HEK293 (cell line): Measurements from ENCODE around the gene AGPAT4.

Source experiments
- CTCF ChIA-PET: fragments of 350-600 bp; formaldehyde crosslinking; extraction: SDS; loops from one replicate; lab custom pipeline; 2021; ENCODE audit warnings: antibody characterized with exemption; lab: Yijun Ruan, JAX
- POLR2A ChIA-PET: fragments of 300-600 bp; formaldehyde crosslinking; extraction: SDS; loops from one replicate; lab custom pipeline; 2020; ENCODE audit warnings: antibody characterized with exemption, inconsistent platforms; lab: Yijun Ruan, JAX
- H3K27ac ChIP-seq: fragments of 200-500 bp; sonication (Bioruptor generic); 2 replicates; pipeline ENCODE4 v1.5.1; 2014; ENCODE audit warnings: low read depth, low read length, control low read depth, inconsistent platforms; ENCODE audit errors: extremely low read depth
- H3K36me3 ChIP-seq, 2 experiments: fragments of 200-500 bp in 1 of 2; sonication (Bioruptor generic) in 1 of 2; 1 replicate in 1 of 2; 2 replicates in 1 of 2; pipeline ENCODE4 v1.5.1; 2014 to 2017; ENCODE audit warnings: inconsistent platforms in 2 of 2, low read length in 2 of 2; ENCODE audit not compliant: control insufficient read depth in 2 of 2, insufficient read depth in 1 of 2
- H3K4me1 ChIP-seq: fragments of 200-500 bp; sonication (Bioruptor generic); 2 replicates; pipeline ENCODE4 v1.5.1; 2014; ENCODE audit warnings: mild to moderate bottlenecking, low read length, inconsistent platforms; ENCODE audit not compliant: control insufficient read depth, insufficient read depth
- H3K4me3 ChIP-seq: 2 replicates; pipeline ENCODE4 v1.5.1; 2011; ENCODE audit warnings: low read depth, mild to moderate bottlenecking, control low read depth, low read length, moderate library complexity
- H3K9me3 ChIP-seq: fragments of 200-500 bp; sonication (Bioruptor generic); 2 replicates; pipeline ENCODE4 v1.5.1; 2014; ENCODE audit warnings: low read depth, low read length, inconsistent platforms; ENCODE audit not compliant: control insufficient read depth, insufficient read depth
- AEBP2 ChIP-seq: fragments of 450-650 bp; formaldehyde crosslinking; IDR thresholded peaks from 2 replicates; pipeline ENCODE4 v1.5.1; 2016; ENCODE audit warnings: missing biosample characterization, missing genetic modification characterization, borderline replicate concordance
- ATF2 ChIP-seq: fragments of 450-650 bp; formaldehyde crosslinking; IDR thresholded peaks from 2 replicates; pipeline ENCODE4 v1.5.1; 2016; ENCODE audit warnings: missing biosample characterization, missing genetic modification characterization, low read depth
- ELK4 ChIP-seq: IDR thresholded peaks from 2 replicates; pipeline ENCODE4 v1.6.1; 2011; ENCODE audit warnings: mild to moderate bottlenecking, low read depth, low read length, borderline replicate concordance
- GLI2 ChIP-seq: fragments of 450-650 bp; formaldehyde crosslinking; IDR thresholded peaks from 2 replicates; pipeline ENCODE4; 2017; ENCODE audit warnings: missing biosample characterization, missing genetic modification characterization, low read depth, borderline replicate concordance
- GLI4 ChIP-seq: fragments of 450-650 bp; formaldehyde crosslinking; IDR thresholded peaks from 2 replicates; pipeline ENCODE4 v1.5.1; 2016; ENCODE audit warnings: missing biosample characterization, missing genetic modification characterization
- HOXD13 ChIP-seq: sonication (generic); formaldehyde crosslinking; IDR thresholded peaks from 2 replicates; pipeline ENCODE4 v1.8.0; 2022; ENCODE audit warnings: missing genetic modification reagents, borderline replicate concordance
- INSM2 ChIP-seq: fragments of 450-650 bp; formaldehyde crosslinking; IDR thresholded peaks from 2 replicates; pipeline ENCODE4 v1.5.1; 2016; ENCODE audit warnings: missing biosample characterization, missing genetic modification characterization
- PRDM10 ChIP-seq: fragments of 450-650 bp; formaldehyde crosslinking; IDR thresholded peaks from 2 replicates; pipeline ENCODE4 v1.5.1; 2016; ENCODE audit warnings: missing biosample characterization, missing genetic modification characterization
- REST ChIP-seq: fragments of 450-650 bp; formaldehyde crosslinking; IDR thresholded peaks from 2 replicates; pipeline ENCODE4 v1.5.1; 2016; ENCODE audit warnings: missing biosample characterization, missing genetic modification characterization
- ZNF155 ChIP-seq: fragments of 450-650 bp; formaldehyde crosslinking; IDR thresholded peaks from 2 replicates; pipeline ENCODE4 v1.5.1; 2016; ENCODE audit warnings: missing biosample characterization, missing genetic modification characterization
- ZNF26 ChIP-seq: fragments of 450-650 bp; formaldehyde crosslinking; IDR thresholded peaks from 2 replicates; pipeline ENCODE4 v1.5.1; 2016; ENCODE audit warnings: missing biosample characterization, missing genetic modification characterization
- ZNF292 ChIP-seq: fragments of 450-650 bp; formaldehyde crosslinking; IDR thresholded peaks from 2 replicates; pipeline ENCODE4 v1.5.1; 2016; ENCODE audit warnings: low read depth, missing biosample characterization, missing genetic modification characterization, borderline replicate concordance
- ZNF350 ChIP-seq: fragments of 450-650 bp; formaldehyde crosslinking; IDR thresholded peaks from 2 replicates; pipeline ENCODE4 v1.5.0; 2017; ENCODE audit warnings: missing biosample characterization, mild to moderate bottlenecking, missing genetic modification characterization
- ZNF366 ChIP-seq: fragments of 450-650 bp; formaldehyde crosslinking; conservative IDR thresholded peaks from 2 replicates; pipeline ENCODE4 v1.5.1; 2016; ENCODE audit warnings: missing biosample characterization, missing genetic modification characterization
- ZNF394 ChIP-seq: fragments of 450-650 bp; formaldehyde crosslinking; IDR thresholded peaks from 2 replicates; pipeline ENCODE4 v1.5.1; 2016; ENCODE audit warnings: missing biosample characterization, missing genetic modification characterization, mild to moderate bottlenecking, moderate library complexity, borderline replicate concordance
- ZNF416 ChIP-seq: fragments of 450-650 bp; formaldehyde crosslinking; IDR thresholded peaks from 2 replicates; pipeline ENCODE4 v1.5.1; 2016; ENCODE audit warnings: missing biosample characterization, missing genetic modification characterization
- ZNF639 ChIP-seq: fragments of 450-650 bp; formaldehyde crosslinking; IDR thresholded peaks from 2 replicates; pipeline ENCODE4 v1.5.1; 2016; ENCODE audit warnings: missing biosample characterization, missing genetic modification characterization
- ZNF837 ChIP-seq: fragments of 450-650 bp; formaldehyde crosslinking; IDR thresholded peaks from 2 replicates; pipeline ENCODE4 v1.5.1; 2016; ENCODE audit warnings: missing biosample characterization, missing genetic modification characterization

The AGPAT4 gene

GRCh38 chr6:161115468-161115867, 158.4 kb downstream of the AGPAT4 start:
- H3K4me3 ChIP-seq, result no peak overlapping the region
- CTCF ChIA-PET, result no interaction called here
- TF ChIP-seq ATF2 (tag by site-specific recombination) (no peak), ZNF155 (tag by site-specific recombination) (no peak), ZNF350 (no peak), REST (tag by site-specific recombination) (no peak), ZNF394 (tag by site-specific recombination) (no peak), GLI4 (tag by site-specific recombination) (no peak), ZNF416 (no peak), ZNF366 (tag by site-specific recombination) (no peak), PRDM10 (tag by site-specific recombination) (no peak), INSM2 (tag by site-specific recombination) (no peak), ZNF639 (tag by site-specific recombination) (no peak), HOXD13 (no peak), ZNF292 (tag by site-specific recombination) (no peak), ZNF26 (tag by site-specific recombination) (no peak), AEBP2 (tag by site-specific recombination) (no peak), GLI2 (tag by site-specific recombination) (no peak), ZNF837 (no peak), ELK4 (no peak)
- TF ChIP-seq, all 188 proteins: peak for 0
- POLR2A ChIA-PET, result no interaction called here
- Histone ChIP-seq H3K4me1 (no peaks in the 10 kb centered on the region), H3K36me3 (peaks cover 0 to 94% of the 10 kb centered on the region in 2 experiments; a peak in 2 of 3 replicates), H3K9me3 (no peaks in the 10 kb centered on the region), H3K27ac (no peak overlapping the region)
